ENCODE measurements around the gene PCCA.

PCCA gene

GRCh38 chr13:100506154-100506553 lies 417.3 kb downstream of the PCCA start:
- Histone ChIP-seq H3K36me3 (ENCODE audit: insufficient read depth, low read length) (no peaks in the 10 kb centered on the region), H3K4me2 (ENCODE audit: low read length) (no peak overlapping the region), H3K4me3 (ENCODE audit: low read depth, low read length, poor library complexity, severe bottlenecking) (no peak overlapping the region), H3K79me2 (ENCODE audit: insufficient read depth, low read length) (no peaks in the 10 kb centered on the region), H3K9me2 (ENCODE audit: low read depth, low read length) (no peaks in the 10 kb centered on the region), H3F3A (ENCODE audit: insufficient read depth, low read length) (no peaks in the 10 kb centered on the region), H3K9me3 (ENCODE audit: low read length) (no peaks in the 10 kb centered on the region), H3K9ac (ENCODE audit: low read length) (no peak overlapping the region), H4K20me1 (ENCODE audit: insufficient read depth, low read length) (no peaks in the 10 kb centered on the region), H3K27ac (ENCODE audit: low read depth, low read length, poor library complexity, severe bottlenecking) (no peak overlapping the region), H3K4me1 (ENCODE audit: insufficient read depth, low read length, severe bottlenecking) (no peaks in the 10 kb centered on the region), H3K27me3 (ENCODE audit: insufficient read depth, low read length) (no peaks in the 10 kb centered on the region; the same call in 1 of the 2 replicates), H2AFZ (ENCODE audit: low read length) (no peak overlapping the region)
- TF ChIP-seq EZH2 (IDR thresholded peaks at IDR 0.05; ENCODE audit: borderline replicate concordance, low read length) (no peak), CTCF (IDR thresholded peaks at IDR 0.05; ENCODE audit: low read length) (no peak)

- Histone ChIP-seq H3F3A (ENCODE audit: insufficient read depth, low read length) (no peaks in the 10 kb centered on the region), H3K79me2 (ENCODE audit: insufficient read depth, low read length) (no peaks in the 10 kb centered on the region), H3K4me3 (ENCODE audit: low read depth, low read length, poor library complexity, severe bottlenecking) (no peak overlapping the region), H3K9ac (ENCODE audit: low read length) (no peak overlapping the region), H4K20me1 (ENCODE audit: insufficient read depth, low read length) (no peaks in the 10 kb centered on the region), H3K4me1 (ENCODE audit: insufficient read depth, low read length, severe bottlenecking) (no peaks in the 10 kb centered on the region), H3K27ac (ENCODE audit: low read depth, low read length, poor library complexity, severe bottlenecking) (no peak overlapping the region), H3K9me3 (ENCODE audit: low read length) (no peaks in the 10 kb centered on the region), H3K36me3 (ENCODE audit: insufficient read depth, low read length) (no peaks in the 10 kb centered on the region), H3K4me2 (ENCODE audit: low read length) (no peak overlapping the region), H3K9me2 (ENCODE audit: low read depth, low read length) (no peaks in the 10 kb centered on the region), H3K27me3 (ENCODE audit: insufficient read depth, low read length) (no peaks in the 10 kb centered on the region; the same call in 1 of the 2 replicates), H2AFZ (ENCODE audit: low read length) (no peak overlapping the region)
- TF ChIP-seq EZH2 (IDR thresholded peaks at IDR 0.05; ENCODE audit: borderline replicate concordance, low read length): no peak
- no peak for TF ChIP-seq CTCF (IDR thresholded peaks at IDR 0.05; ENCODE audit: low read length)
Observed at GRCh38 chr13:100506600-100507422, 417.9 kb downstream of the PCCA start.

GRCh38 chr13:100508455-100508854 lies 419.6 kb downstream of the PCCA start:
- Histone ChIP-seq H3K79me2 (ENCODE audit: insufficient read depth, low read length) (no peaks in the 10 kb centered on the region), H3K9me3 (ENCODE audit: low read length) (no peaks in the 10 kb centered on the region), H3K4me2 (ENCODE audit: low read length) (no peak overlapping the region), H3K27ac (ENCODE audit: low read depth, low read length, poor library complexity, severe bottlenecking) (no peak overlapping the region), H3F3A (ENCODE audit: insufficient read depth, low read length) (no peaks in the 10 kb centered on the region), H3K9me2 (ENCODE audit: low read depth, low read length) (no peaks in the 10 kb centered on the region), H3K4me1 (ENCODE audit: insufficient read depth, low read length, severe bottlenecking) (no peaks in the 10 kb centered on the region), H3K4me3 (ENCODE audit: low read depth, low read length, poor library complexity, severe bottlenecking) (no peak overlapping the region), H2AFZ (ENCODE audit: low read length) (no peak overlapping the region), H3K27me3 (ENCODE audit: insufficient read depth, low read length) (no peaks in the 10 kb centered on the region; the same call in 1 of the 2 replicates), H3K36me3 (ENCODE audit: insufficient read depth, low read length) (no peaks in the 10 kb centered on the region), H3K9ac (ENCODE audit: low read length) (no peak overlapping the region), H4K20me1 (ENCODE audit: insufficient read depth, low read length) (no peaks in the 10 kb centered on the region)
- TF ChIP-seq CTCF (IDR thresholded peaks at IDR 0.05; ENCODE audit: low read length): no peak
- no peak for TF ChIP-seq EZH2 (IDR thresholded peaks at IDR 0.05; ENCODE audit: borderline replicate concordance, low read length)

All from OCI-LY1 (cell line).